GM10248 (cell line): Measurements from ENCODE around the gene ARHGEF39.

ENCODE experiments used
- CTCF ChIA-PET: fragments of 300-600 bp; sonication (Branson Sonifier 250); formaldehyde crosslinking; extraction: SDS; loops from one replicate; lab custom pipeline; 2021; ENCODE audit warnings: antibody characterized with exemption; lab: Yijun Ruan, JAX
- POLR2A ChIA-PET: fragments of 350-650 bp; sonication (Branson Sonifier 250); formaldehyde crosslinking; extraction: SDS; loops from one replicate; lab custom pipeline; 2020; ENCODE audit warnings: antibody characterized with exemption; lab: Yijun Ruan, JAX
- DNase-seq: peaks from one replicate; pipeline ENCODE4 v3.0.0; 2012; ENCODE audit errors: extremely low spot score
- TF ChIP-seq, protein P1 (sequence below): IDR thresholded peaks from 2 replicates; pipeline ENCODE4 v1.5.1; 2012; ENCODE audit warnings: mild to moderate bottlenecking, low read depth; ENCODE audit errors: extremely low read depth, missing control alignments, control extremely low read depth

ARHGEF39 gene

DNA sequence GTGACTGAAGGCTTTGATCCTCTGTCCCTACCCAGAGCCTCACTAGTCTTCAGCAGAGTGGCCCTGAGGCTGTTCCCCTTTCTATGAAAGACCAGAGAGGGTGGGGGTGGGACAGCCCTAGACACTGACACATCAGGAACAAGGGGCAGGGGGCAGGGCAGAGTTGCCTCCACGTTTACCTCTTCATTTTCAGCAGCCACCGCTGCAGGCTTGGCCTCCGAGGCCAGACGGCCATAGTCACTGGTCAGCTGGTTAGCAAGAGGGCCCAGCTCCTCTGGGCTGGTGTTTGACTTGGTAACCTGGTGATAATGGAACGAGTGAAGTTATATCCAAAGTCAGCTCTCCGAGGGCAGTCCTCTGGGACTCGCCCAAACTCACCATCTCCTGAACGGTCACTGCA, 40.4 kb upstream of the ARHGEF39 start:
- TF ChIP-seq, protein P1, sequence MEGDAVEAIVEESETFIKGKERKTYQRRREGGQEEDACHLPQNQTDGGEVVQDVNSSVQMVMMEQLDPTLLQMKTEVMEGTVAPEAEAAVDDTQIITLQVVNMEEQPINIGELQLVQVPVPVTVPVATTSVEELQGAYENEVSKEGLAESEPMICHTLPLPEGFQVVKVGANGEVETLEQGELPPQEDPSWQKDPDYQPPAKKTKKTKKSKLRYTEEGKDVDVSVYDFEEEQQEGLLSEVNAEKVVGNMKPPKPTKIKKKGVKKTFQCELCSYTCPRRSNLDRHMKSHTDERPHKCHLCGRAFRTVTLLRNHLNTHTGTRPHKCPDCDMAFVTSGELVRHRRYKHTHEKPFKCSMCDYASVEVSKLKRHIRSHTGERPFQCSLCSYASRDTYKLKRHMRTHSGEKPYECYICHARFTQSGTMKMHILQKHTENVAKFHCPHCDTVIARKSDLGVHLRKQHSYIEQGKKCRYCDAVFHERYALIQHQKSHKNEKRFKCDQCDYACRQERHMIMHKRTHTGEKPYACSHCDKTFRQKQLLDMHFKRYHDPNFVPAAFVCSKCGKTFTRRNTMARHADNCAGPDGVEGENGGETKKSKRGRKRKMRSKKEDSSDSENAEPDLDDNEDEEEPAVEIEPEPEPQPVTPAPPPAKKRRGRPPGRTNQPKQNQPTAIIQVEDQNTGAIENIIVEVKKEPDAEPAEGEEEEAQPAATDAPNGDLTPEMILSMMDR = no peak
- POLR2A ChIA-PET = no interaction called here
- CTCF ChIA-PET = interaction anchor here (1.0 to 19.1 kb wide), 6 partner anchors 9 to 41 kb away, joined by 3 to 224 read pairs (median 4); partner anchors contain the start of gene ARHGEF39
- no peak for DNase-seq

DNA sequence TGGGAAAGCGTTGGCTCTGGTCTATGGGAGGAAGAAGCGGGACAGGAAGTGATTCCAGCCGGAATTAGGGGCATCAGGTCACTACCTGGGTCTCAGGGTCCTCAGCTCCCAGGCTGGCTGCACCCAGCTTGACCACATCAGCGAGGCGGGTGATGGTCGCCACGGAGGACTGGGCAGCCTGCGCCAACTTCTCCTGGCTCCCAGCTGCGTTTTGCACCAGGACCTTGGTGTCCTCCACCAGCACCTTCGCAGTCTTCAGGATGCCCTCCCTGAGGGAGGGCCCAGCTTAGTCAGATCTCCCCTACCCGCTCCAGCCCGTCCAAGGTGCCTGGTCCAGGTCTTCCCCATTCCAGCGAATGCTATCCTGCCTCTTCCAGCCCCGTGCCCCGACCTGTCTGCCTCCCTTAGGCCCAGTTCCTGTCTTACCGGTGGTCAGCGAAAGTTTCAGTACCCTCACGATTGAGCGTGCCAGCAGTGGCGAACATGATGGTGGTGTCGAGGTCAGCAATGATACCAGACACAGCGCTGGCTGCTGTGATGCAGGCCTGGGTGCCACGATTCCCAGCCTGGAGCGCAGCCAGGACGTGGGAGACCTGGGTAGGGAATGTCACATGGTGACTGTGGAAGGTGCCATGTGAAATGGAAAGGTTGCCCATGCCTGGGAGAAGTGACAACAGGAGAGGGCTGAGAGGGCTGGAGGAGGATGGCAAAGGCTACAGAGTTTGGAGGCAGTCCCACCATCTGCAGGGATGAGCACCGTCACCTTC, 39.1 kb upstream of the ARHGEF39 start:
- DNase-seq = no peak
- CTCF ChIA-PET = interaction anchor here (1.6 to 19.1 kb wide), 4 partner anchors 8 to 57 kb away, joined by 3 to 224 read pairs (median 6); no protein-coding TSS in a partner anchor
- POLR2A ChIA-PET = no interaction called here
- TF ChIP-seq, protein P1 = no peak

DNA sequence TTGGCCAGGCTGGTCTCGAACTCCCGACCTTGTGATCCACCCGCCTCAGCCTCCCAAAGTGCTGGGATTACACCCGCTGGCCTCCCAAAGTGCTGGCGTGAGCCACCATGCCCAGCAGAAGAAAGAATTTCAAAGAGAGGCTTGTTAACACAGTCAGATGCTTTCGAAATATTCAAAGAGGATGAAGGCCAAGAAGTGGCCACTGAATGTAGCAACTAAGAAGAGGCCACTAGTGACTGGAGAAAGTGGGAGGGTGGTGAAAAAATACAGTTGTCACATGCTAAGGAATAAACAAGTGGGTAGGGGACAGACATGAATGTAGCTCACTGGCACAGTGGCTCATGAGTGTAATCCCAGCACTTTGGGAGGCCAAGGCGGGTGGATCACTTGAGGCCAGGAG, 37.7 kb upstream of the ARHGEF39 start:
- TF ChIP-seq, protein P1 = no peak
- no peak for DNase-seq
- POLR2A ChIA-PET = no interaction called here
- CTCF ChIA-PET = interaction anchor here (1.6 to 2.4 kb wide), 2 partner anchors 10 to 56 kb away, joined by 3 to 8 read pairs; no protein-coding TSS in a partner anchor

DNA sequence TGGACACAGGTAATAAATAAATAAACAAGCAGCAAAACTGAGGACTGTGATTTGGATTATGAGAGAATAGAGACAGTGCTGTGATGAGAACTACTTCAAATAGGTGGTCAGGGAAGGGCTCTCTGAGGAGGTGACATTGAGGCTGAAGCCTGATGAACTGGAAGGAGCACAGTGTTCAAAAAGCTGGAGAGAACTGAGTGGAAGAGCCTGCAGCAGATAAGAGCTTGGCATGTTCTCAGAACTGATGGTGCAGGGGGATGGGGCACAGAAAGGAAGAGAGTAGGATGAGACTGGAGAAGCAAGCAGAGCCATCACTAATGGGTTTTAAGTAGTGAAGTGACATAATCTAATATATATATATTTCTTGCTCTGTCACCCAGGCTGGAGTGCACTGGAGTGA, 35.9 kb upstream of the ARHGEF39 start:
- DNase-seq = no peak
- ChIA-PET POLR2A (no interaction called here), CTCF (interaction anchor here (0.8 to 1.9 kb wide), 6 partner anchors 10 to 60 kb away, joined by 3 to 17 read pairs (median 3); partner anchors contain the start of gene CREB3)
- TF ChIP-seq, protein P1 = no peak

DNA sequence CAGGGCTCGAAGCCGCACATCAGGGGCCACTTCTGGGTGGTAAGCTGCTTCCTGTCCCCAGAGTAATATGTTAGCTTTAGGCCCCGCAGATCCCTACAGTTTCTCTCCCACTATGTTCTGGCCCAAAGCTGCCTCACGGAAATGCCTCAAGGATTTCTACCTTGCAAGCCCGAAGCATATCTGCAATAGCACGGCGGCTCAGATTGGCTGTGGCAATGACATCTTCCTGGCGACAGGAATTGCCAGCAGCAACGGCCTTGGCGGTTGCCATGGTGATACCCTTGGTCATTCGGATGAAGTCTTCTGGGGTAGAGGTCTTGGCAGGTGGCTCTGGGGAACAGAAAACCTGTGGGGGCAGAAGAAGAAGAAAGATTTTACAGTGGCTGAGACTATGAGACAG, 35.0 kb upstream of the ARHGEF39 start:
- ChIA-PET POLR2A (no interaction called here), CTCF (interaction anchor here (1.1 to 1.9 kb wide), 3 partner anchors 11 to 28 kb away, joined by 3 to 17 read pairs (median 8); no protein-coding TSS in a partner anchor)
- TF ChIP-seq, protein P1 = no peak
- DNase-seq = no peak

DNA sequence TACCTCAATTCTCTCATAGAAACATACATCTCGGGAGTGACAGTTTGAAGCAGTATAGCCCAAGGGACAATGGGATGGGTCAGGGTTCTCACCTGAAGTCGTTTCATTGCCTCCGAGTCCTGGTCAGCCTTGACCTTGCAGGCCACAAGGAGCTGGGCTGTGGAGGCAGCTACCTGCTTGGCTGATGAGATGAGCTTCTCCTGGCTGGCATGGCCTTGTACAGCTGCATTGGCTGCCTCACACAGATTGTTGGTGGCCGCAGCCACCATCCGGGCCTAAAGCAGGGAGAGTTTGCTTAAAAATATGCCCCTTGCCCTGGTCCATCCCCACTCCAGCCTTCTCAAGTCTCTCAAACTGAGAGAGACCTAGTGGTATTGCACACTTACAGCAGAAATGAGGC, 33.2 kb upstream of the ARHGEF39 start:
- CTCF ChIA-PET = interaction anchor here (1.5 to 7.1 kb wide), 10 partner anchors 14 to 127 kb away, joined by 4 to 224 read pairs (median 35); partner anchors contain the start of genes ARHGEF39, CCDC107, CREB3 and RMRP
- POLR2A ChIA-PET = interaction anchor here (0.8 kb wide), 1 partner anchor 10 kb away, joined by 3 read pairs; no protein-coding TSS in a partner anchor

More for the DNA sequence above, 33.2 kb upstream of the ARHGEF39 start:
- DNase-seq = no peak
- TF ChIP-seq, protein P1 = no peak
